ENCODE results near the gene ADAP1.

DNA sequence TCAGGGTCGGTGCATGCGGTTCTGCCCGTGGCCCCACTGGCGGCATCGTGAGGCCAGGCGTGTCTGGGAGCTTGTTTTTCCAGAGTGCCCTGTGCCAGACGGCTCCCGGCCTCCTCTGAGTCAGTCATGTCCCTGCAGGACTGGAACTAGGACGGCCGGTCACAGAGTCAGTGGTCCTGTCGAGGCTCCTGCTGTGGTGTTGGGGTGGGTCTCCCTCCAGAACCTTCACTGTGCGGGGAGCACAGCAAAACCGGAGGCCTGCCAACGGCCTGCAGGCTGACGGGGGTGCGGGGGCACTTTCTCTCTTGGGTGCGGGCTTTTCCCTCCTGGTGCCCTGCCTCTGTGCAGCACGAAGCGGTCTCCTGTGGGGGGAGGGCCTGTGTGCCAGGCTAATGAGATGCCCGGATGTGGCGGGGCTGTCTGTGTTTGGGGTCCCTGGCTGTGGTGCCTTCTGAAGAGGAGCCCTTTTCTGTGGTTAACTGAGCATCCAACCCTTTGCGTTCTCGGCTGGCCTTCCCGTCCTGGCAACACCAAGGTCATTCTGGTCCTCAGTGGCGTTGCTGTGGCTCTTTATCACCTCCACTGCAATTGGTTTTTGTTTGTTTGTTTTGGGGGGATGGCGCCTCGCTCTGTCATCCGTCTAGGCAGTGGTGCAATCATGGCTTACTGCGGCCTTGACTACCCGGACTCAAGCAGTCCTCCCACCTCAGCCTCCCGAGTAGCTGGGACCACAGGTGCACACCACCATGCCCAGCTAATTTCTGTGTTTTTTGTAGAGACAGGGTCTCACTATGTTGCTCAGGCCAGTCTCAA lies 70.1 kb downstream of the ADAP1 start:
- TF ChIP-seq, protein P1, sequence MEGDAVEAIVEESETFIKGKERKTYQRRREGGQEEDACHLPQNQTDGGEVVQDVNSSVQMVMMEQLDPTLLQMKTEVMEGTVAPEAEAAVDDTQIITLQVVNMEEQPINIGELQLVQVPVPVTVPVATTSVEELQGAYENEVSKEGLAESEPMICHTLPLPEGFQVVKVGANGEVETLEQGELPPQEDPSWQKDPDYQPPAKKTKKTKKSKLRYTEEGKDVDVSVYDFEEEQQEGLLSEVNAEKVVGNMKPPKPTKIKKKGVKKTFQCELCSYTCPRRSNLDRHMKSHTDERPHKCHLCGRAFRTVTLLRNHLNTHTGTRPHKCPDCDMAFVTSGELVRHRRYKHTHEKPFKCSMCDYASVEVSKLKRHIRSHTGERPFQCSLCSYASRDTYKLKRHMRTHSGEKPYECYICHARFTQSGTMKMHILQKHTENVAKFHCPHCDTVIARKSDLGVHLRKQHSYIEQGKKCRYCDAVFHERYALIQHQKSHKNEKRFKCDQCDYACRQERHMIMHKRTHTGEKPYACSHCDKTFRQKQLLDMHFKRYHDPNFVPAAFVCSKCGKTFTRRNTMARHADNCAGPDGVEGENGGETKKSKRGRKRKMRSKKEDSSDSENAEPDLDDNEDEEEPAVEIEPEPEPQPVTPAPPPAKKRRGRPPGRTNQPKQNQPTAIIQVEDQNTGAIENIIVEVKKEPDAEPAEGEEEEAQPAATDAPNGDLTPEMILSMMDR (IDR thresholded peaks at IDR 0.05; ENCODE audit: borderline replicate concordance, extremely low read depth, low read length, poor library complexity, severe bottlenecking), result no peak
- TF ChIP-seq EZH2 (IDR thresholded peaks at IDR 0.05; ENCODE audit: borderline replicate concordance, low read depth, low read length, severe bottlenecking), result no peak

All from DND-41 (cell line).